D721Med (cell line): Measurements from ENCODE around the gene DGKD.

Experiments
- DNase-seq: peaks from one replicate; pipeline ENCODE4 v3.0.0; 2011; ENCODE audit warnings: low spot score; ENCODE audit not compliant: insufficient read length
- FAIRE-seq: peaks from 2 replicates; lab custom pipeline; 2011; peaks lifted over from hg19 to GRCh38; lab: Jason Lieb, UNC
- CTCF ChIP-seq: IDR thresholded peaks from 2 replicates; pipeline ENCODE4 v1.5.1; 2012; ENCODE audit warnings: mild to moderate bottlenecking, control low read depth; ENCODE audit not compliant: insufficient read depth; ENCODE audit errors: missing control alignments

The DGKD gene

GRCh38 chr2:233455006-233455405 is 100.7 kb downstream of the DGKD start:
- no peak for TF ChIP-seq CTCF
- DNase-seq (no peak), FAIRE-seq (no peak)

GRCh38 chr2:233455491-233455890 is 101.2 kb downstream of the DGKD start:
- TF ChIP-seq CTCF: no peak
- DNase-seq (no peak), FAIRE-seq (no peak)

GRCh38 chr2:233456111-233456510 is 101.8 kb downstream of the DGKD start:
- FAIRE-seq (no peak), DNase-seq (no peak)
- no peak for TF ChIP-seq CTCF

GRCh38 chr2:233456934-233457333 is 102.6 kb downstream of the DGKD start:
- no peak for TF ChIP-seq CTCF
- no peak for FAIRE-seq
- DNase-seq: no peak

- FAIRE-seq: no peak
- DNase-seq: no peak
- no peak for TF ChIP-seq CTCF
These were observed 103.1 kb downstream of the DGKD start for GRCh38 chr2:233457356-233457755.

- DNase-seq (no peak), FAIRE-seq (no peak)
- no peak for TF ChIP-seq CTCF
These were observed 103.8 kb downstream of the DGKD start for GRCh38 chr2:233458031-233458610.

GRCh38 chr2:233458826-233459225 is 104.5 kb downstream of the DGKD start:
- FAIRE-seq (no peak), DNase-seq (no peak)
- TF ChIP-seq CTCF: no peak
